Tibial nerve (tissue), 3 donors: Measurements from ENCODE around the gene PTCHD1.

Experiments
- POLR2A ChIP-seq, 2 donors: fragments of 450-650 bp; IDR thresholded peaks; one replicate each; pipeline ENCODE4 v1.6.1; 2017; ENCODE audit warnings: antibody characterized with exemption in 2 of 2, mild to moderate bottlenecking in 2 of 2, moderate library complexity in 2 of 2
- TF ChIP-seq, protein P1 (sequence below), 5 experiments: fragments of 200-600 bp in 3 of 5; fragments of 450-650 bp in 2 of 5; sonication (generic) in 3 of 5; IDR thresholded peaks; one replicate each; pipeline ENCODE4 v1.5.1; 2016 to 2019; ENCODE audit warnings: antibody characterized with exemption in 5 of 5, mild to moderate bottlenecking in 3 of 5, moderate library complexity in 2 of 5

- TF ChIP-seq, protein P1, sequence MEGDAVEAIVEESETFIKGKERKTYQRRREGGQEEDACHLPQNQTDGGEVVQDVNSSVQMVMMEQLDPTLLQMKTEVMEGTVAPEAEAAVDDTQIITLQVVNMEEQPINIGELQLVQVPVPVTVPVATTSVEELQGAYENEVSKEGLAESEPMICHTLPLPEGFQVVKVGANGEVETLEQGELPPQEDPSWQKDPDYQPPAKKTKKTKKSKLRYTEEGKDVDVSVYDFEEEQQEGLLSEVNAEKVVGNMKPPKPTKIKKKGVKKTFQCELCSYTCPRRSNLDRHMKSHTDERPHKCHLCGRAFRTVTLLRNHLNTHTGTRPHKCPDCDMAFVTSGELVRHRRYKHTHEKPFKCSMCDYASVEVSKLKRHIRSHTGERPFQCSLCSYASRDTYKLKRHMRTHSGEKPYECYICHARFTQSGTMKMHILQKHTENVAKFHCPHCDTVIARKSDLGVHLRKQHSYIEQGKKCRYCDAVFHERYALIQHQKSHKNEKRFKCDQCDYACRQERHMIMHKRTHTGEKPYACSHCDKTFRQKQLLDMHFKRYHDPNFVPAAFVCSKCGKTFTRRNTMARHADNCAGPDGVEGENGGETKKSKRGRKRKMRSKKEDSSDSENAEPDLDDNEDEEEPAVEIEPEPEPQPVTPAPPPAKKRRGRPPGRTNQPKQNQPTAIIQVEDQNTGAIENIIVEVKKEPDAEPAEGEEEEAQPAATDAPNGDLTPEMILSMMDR (IDR thresholded peaks at IDR 0.05), result no peak
- no peak for TF ChIP-seq POLR2A (IDR thresholded peaks at IDR 0.05)
These were observed 53.0 kb downstream of the PTCHD1 start for GRCh38 chrX:23387550-23388184.
